T-helper 17 cell (primary cell): ENCODE data around the gene OR7D2. TPM values are rescaled to one million over a fixed set of nuclear protein-coding genes. Genes with fewer than 3 reads are reported as not detected.

Experiments
- ATAC-seq: fragments of 150-1000 bp; cut with Tn5 transposase; 2 replicates; pipeline ENCODE4 v1.10.0; 2021; ENCODE audit warnings: mild to moderate bottlenecking, moderate library complexity
- DNase-seq, 3 donors: peaks; one replicate each; pipeline versions ENCODE4 v3.0.0 to v3.0.0-alpha.2; 2020 to 2021
- H3K9me3 ChIP-seq: one replicate; pipeline ENCODE4 v1.7.0; 2013; ENCODE audit warnings: low read length, mild to moderate bottlenecking; ENCODE audit not compliant: control insufficient read depth, poor library complexity, severe bottlenecking
- H3K27ac Mint-ChIP-seq: one replicate; pipeline ENCODE4 v1.8.0; 2022; ENCODE audit warnings: mild to moderate bottlenecking, moderate library complexity, mixed read lengths
- H3K27me3 Mint-ChIP-seq: one replicate; pipeline ENCODE4 v1.8.0; 2022; ENCODE audit warnings: mixed read lengths
- H3K36me3 Mint-ChIP-seq: one replicate; pipeline ENCODE4 v1.8.0; 2022; ENCODE audit warnings: low read depth, mixed read lengths
- H3K4me1 Mint-ChIP-seq: one replicate; pipeline ENCODE4 v1.8.0; 2022; ENCODE audit warnings: mild to moderate bottlenecking, mixed read lengths
- H3K4me3 Mint-ChIP-seq: one replicate; pipeline ENCODE4 v1.8.0; 2022; ENCODE audit warnings: mild to moderate bottlenecking, moderate library complexity, mixed read lengths
- total RNA-seq, 4 donors: library from RNA in 2 of 4; stranded (reverse) in 2 of 4; gene quantifications; one replicate each; pipeline ENCODE4 v1.2.3 and lab custom pipeline; 2022 to 2026

The OR7D2 gene
- not detected for total RNA-seq
- 1.1 to 1.3 reads per million in 2 donors for total RNA-seq (lab: John Stamatoyannopoulos, UW)

DNA sequence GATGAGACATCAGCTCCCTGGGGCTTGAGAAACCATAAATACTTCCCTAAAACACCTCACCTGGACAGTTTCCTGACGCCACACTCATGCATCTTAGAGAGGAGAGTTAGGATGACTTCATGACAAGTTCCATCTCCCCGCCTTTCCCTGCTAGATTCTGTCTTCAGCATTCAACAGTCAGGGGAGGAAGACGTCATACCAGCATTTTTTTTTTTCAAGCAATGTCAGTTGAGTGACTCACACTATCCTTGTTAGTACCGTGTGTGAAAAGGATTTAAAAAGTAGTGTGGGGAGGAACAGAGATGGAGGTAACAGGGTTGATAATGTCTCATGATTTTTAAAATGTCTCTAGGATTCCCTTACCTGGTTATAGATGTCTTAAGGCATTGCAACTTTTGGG is at the start of gene OR7D2:
OR7D2 (plus strand) TSS at position 79 of the 400 bp plus-strand sequence. CDS start 6,803 bp downstream, outside the sequence.
- Mint-ChIP-seq H3K27me3 (peaks cover 5% of the 10 kb centered on the region), H3K36me3 (no peaks in the 10 kb centered on the region), H3K4me3 (no peak within 1 kb of the TSS), H3K4me1 (no peaks in the 10 kb centered on the region), H3K27ac (no peak within 1 kb of the TSS)
- no peaks in the 10 kb centered on the region for H3K9me3 ChIP-seq
- no peak for DNase-seq
- ATAC-seq, result no peak

- Mint-ChIP-seq H3K27ac (no peak overlapping the region), H3K27me3 (peaks cover 26% of the 10 kb centered on the region), H3K4me1 (peaks cover 9% of the 10 kb centered on the region), H3K4me3 (no peak overlapping the region), H3K36me3 (peaks cover 5% of the 10 kb centered on the region)
- H3K9me3 ChIP-seq, result no peaks in the 10 kb centered on the region
- ATAC-seq (no peak), DNase-seq (no peak)
Measured at GRCh38 chr19:9130965-9131364, 47.8 kb upstream of the OR7D2 start.

GRCh38 chr19:9132422-9132821 is 46.4 kb upstream of the OR7D2 start:
- Mint-ChIP-seq H3K27me3 (peaks cover 20% of the 10 kb centered on the region), H3K4me1 (peaks cover 9% of the 10 kb centered on the region)
- ATAC-seq, result no peak

GRCh38 chr19:9139609-9140158 is 39.1 kb upstream of the OR7D2 start:
- Mint-ChIP-seq H3K27ac (peak overlapping the region; percentile 97), H3K4me3 (peak overlapping the region; percentile 99), H3K36me3 (no peaks in the 10 kb centered on the region), H3K4me1 (peaks cover 20% of the 10 kb centered on the region), H3K27me3 (peaks cover 8% of the 10 kb centered on the region)
- no peaks in the 10 kb centered on the region for H3K9me3 ChIP-seq
- peak; percentile 3 for ATAC-seq
- DNase-seq, result no peak

More at GRCh38 chr19:9132422-9132821, 46.4 kb upstream of the OR7D2 start:
- H3K27ac Mint-ChIP-seq, result no peak overlapping the region
- DNase-seq, result no peak
- H3K36me3 Mint-ChIP-seq, result peaks cover 2% of the 10 kb centered on the region
- H3K4me3 Mint-ChIP-seq, result no peak overlapping the region
- H3K9me3 ChIP-seq, result no peaks in the 10 kb centered on the region

GRCh38 chr19:9140159-9140874 is 38.5 kb upstream of the OR7D2 start, which contains the start of gene ZNF317:
ZNF317 (plus strand) TSS chr19:9140397; CDS start chr19:9156017, 15,620 bp downstream.
- DNase-seq (peak; percentile 71 to 81 (median 77)), ATAC-seq (peak; percentile 94)
- H3K27me3 Mint-ChIP-seq, result peaks cover 8% of the 10 kb centered on the region
- peak within 1 kb of the TSS; percentile 97 for H3K27ac Mint-ChIP-seq
- H3K9me3 ChIP-seq, result no peaks in the 10 kb centered on the region
- H3K4me3 Mint-ChIP-seq, result peak within 1 kb of the TSS; percentile 99
- peaks cover 20% of the 10 kb centered on the region for H3K4me1 Mint-ChIP-seq
- H3K36me3 Mint-ChIP-seq, result no peaks in the 10 kb centered on the region

GRCh38 chr19:9144920-9145319 is 33.9 kb upstream of the OR7D2 start:
- H3K9me3 ChIP-seq, result no peaks in the 10 kb centered on the region
- no peaks in the 10 kb centered on the region for H3K27me3 Mint-ChIP-seq
- peaks cover 32% of the 10 kb centered on the region for H3K4me1 Mint-ChIP-seq
- no peak for ATAC-seq
- no peak overlapping the region for H3K27ac Mint-ChIP-seq
- no peaks in the 10 kb centered on the region for H3K36me3 Mint-ChIP-seq
- no peak for DNase-seq
- no peak overlapping the region for H3K4me3 Mint-ChIP-seq

- no peaks in the 10 kb centered on the region for H3K36me3 Mint-ChIP-seq
- H3K27me3 Mint-ChIP-seq, result no peaks in the 10 kb centered on the region
- ATAC-seq (no peak), DNase-seq (no peak)
- no peak overlapping the region for H3K4me3 Mint-ChIP-seq
- H3K9me3 ChIP-seq, result no peaks in the 10 kb centered on the region
- H3K27ac Mint-ChIP-seq, result no peak overlapping the region
- peaks cover 36% of the 10 kb centered on the region for H3K4me1 Mint-ChIP-seq
Measured at GRCh38 chr19:9146882-9147281, 31.9 kb upstream of the OR7D2 start.

DNA sequence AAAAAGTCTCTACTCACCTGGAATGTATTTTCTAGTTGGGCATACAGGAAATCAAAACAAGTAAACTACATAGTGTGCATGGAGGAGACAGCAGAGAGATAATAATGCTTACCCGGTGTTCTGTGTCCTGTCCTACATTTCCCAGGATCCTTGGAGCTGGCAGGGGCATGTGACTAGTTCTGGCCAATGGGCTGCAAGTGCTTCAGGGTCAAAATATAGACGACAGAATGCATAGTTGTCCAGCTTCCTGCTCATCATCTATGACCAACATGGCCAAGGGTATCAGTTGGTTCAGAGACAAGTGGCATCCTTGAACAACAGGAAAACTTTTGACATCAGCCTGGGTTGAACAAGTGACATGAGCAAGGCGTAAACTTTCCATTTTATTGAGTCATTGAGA is 30.1 kb upstream of the OR7D2 start:
- H3K9me3 ChIP-seq, result no peaks in the 10 kb centered on the region
- ATAC-seq (no peak), DNase-seq (no peak)
- Mint-ChIP-seq H3K27me3 (no peaks in the 10 kb centered on the region), H3K4me3 (no peak overlapping the region), H3K27ac (no peak overlapping the region), H3K36me3 (peaks cover under 1% of the 10 kb centered on the region), H3K4me1 (peaks cover 36% of the 10 kb centered on the region)

GRCh38 chr19:9149997-9150396 is 28.8 kb upstream of the OR7D2 start:
- Mint-ChIP-seq H3K36me3 (peaks cover 3% of the 10 kb centered on the region), H3K27ac (no peak overlapping the region), H3K4me1 (peaks cover 45% of the 10 kb centered on the region), H3K4me3 (no peak overlapping the region), H3K27me3 (no peaks in the 10 kb centered on the region)
- ATAC-seq (no peak), DNase-seq (no peak)
- H3K9me3 ChIP-seq, result no peaks in the 10 kb centered on the region

DNA sequence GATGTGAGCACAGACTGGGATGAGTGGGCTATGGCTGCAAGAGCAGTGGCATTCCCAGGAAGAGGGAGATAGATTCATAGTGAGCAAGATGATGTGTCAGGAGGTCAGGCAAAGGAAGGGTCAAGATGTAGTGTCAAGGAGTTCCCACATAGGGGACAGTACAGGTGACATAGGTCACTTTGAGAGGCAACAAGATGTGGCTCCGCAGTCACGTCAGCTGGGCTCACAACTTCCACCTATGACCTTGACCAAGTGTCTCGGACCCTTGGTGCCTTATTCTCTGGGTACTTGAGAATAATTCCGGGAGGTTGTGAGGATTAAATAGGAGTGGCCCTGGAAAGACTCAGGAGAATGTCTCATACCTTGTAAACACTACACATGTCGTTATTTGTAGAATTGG is 28.1 kb upstream of the OR7D2 start:
- peak overlapping the region; percentile 12 for H3K27ac Mint-ChIP-seq
- peaks cover 8% of the 10 kb centered on the region for H3K36me3 Mint-ChIP-seq

GRCh38 chr19:9151367-9151766 is 27.4 kb upstream of the OR7D2 start:
- Mint-ChIP-seq H3K27me3 (no peaks in the 10 kb centered on the region), H3K4me3 (no peak overlapping the region), H3K27ac (peak overlapping the region; percentile 12), H3K36me3 (peaks cover 8% of the 10 kb centered on the region), H3K4me1 (peaks cover 54% of the 10 kb centered on the region)
- ATAC-seq (no peak), DNase-seq (no peak)
- no peaks in the 10 kb centered on the region for H3K9me3 ChIP-seq

More for the DNA sequence above, 28.1 kb upstream of the OR7D2 start:
- no peaks in the 10 kb centered on the region for H3K9me3 ChIP-seq
- H3K4me3 Mint-ChIP-seq, result no peak overlapping the region
- H3K27me3 Mint-ChIP-seq, result no peaks in the 10 kb centered on the region
- ATAC-seq (no peak), DNase-seq (no peak)
- peaks cover 52% of the 10 kb centered on the region for H3K4me1 Mint-ChIP-seq

GRCh38 chr19:9155591-9155990 is 23.2 kb upstream of the OR7D2 start:
- DNase-seq (no peak), ATAC-seq (no peak)
- no peak overlapping the region for H3K27ac Mint-ChIP-seq
- H3K9me3 ChIP-seq, result peaks cover 4% of the 10 kb centered on the region
- no peak overlapping the region for H3K4me3 Mint-ChIP-seq
- peaks cover 17% of the 10 kb centered on the region for H3K36me3 Mint-ChIP-seq
- no peaks in the 10 kb centered on the region for H3K27me3 Mint-ChIP-seq
- H3K4me1 Mint-ChIP-seq, result peaks cover 30% of the 10 kb centered on the region

- DNase-seq (no peak), ATAC-seq (no peak)
- peaks cover 8% of the 10 kb centered on the region for H3K9me3 ChIP-seq
- Mint-ChIP-seq H3K27me3 (no peaks in the 10 kb centered on the region), H3K27ac (no peak overlapping the region), H3K4me3 (no peak overlapping the region), H3K36me3 (peaks cover 19% of the 10 kb centered on the region), H3K4me1 (peaks cover 23% of the 10 kb centered on the region)
Measured at GRCh38 chr19:9156304-9156703, 22.5 kb upstream of the OR7D2 start.

DNA sequence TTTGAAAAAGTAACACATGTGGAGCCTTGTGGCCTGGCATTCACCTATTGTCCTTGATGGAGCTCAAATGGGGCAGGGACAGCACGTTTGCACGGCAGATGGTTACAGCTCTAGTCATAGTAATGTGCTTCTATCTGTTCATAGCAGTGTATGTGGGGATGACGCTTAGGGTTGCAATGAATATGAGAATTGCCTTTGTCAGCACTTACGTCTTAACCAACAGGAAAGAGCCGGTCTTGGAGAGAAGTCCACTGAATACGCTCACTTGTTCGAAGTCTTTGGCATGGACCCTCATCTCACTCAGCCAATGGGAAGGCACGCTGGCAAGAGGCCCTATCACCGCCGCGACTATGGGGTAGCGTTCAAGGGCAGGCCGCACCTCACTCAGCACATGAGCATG is 18.9 kb upstream of the OR7D2 start:
- Mint-ChIP-seq H3K4me1 (peaks cover 10% of the 10 kb centered on the region), H3K36me3 (peaks cover 16% of the 10 kb centered on the region), H3K27me3 (no peaks in the 10 kb centered on the region), H3K4me3 (no peak overlapping the region), H3K27ac (no peak overlapping the region)
- ATAC-seq, result no peak
- DNase-seq, result no peak
- H3K9me3 ChIP-seq, result peaks cover 10% of the 10 kb centered on the region
